AG10803 (cell line): ENCODE data around the gene LRP11.
"Not testable (repeated sequence)": the region's sequence is repeated elsewhere in the genome, so short reads cannot be mapped to it uniquely, and the experiment has no call there.

ENCODE experiments used
- DNase-seq: peaks from one replicate; pipeline ENCODE4 v3.0.0; 2010; ENCODE audit warnings: low read depth
- H3K4me3 ChIP-seq: 2 replicates; pipeline ENCODE4 v1.5.1; 2011; ENCODE audit warnings: mild to moderate bottlenecking, low read length, control low read depth
- CTCF ChIP-seq: conservative IDR thresholded peaks from 2 replicates; pipeline ENCODE4 v1.5.1; 2011; ENCODE audit warnings: mild to moderate bottlenecking, low read length, control low read depth, inconsistent platforms

The LRP11 gene

GRCh38 chr6:149863698-149864577, at the start of gene LRP11:
Gene LRP11 (minus strand): TSS chr6:149864359. CDS start chr6:149864020, 339 bp downstream.
- DNase-seq, result peak; percentile 78
- peak within 1 kb of the TSS; percentile 77 for H3K4me3 ChIP-seq
- no peak for TF ChIP-seq CTCF

- DNase-seq, result no peak
- no peak overlapping the region for H3K4me3 ChIP-seq
These were observed 49.5 kb upstream of the LRP11 start for GRCh38 chr6:149913540-149914240.

GRCh38 chr6:149913085-149913484, 48.9 kb upstream of the LRP11 start:
- H3K4me3 ChIP-seq, result no peak overlapping the region
- no peak for TF ChIP-seq CTCF
- no peak for DNase-seq

More at GRCh38 chr6:149913540-149914240, 49.5 kb upstream of the LRP11 start:
- TF ChIP-seq CTCF, result no peak

- not testable (repeated sequence) for H3K4me3 ChIP-seq, DNase-seq
These were observed 48.5 kb upstream of the LRP11 start for GRCh38 chr6:149912680-149913079.

- H3K4me3 ChIP-seq, result no peak overlapping the region
- DNase-seq, result no peak
- no peak for TF ChIP-seq CTCF
These were observed 46.6 kb upstream of the LRP11 start for GRCh38 chr6:149910721-149911151.

- H3K4me3 ChIP-seq, result no peak overlapping the region
- TF ChIP-seq CTCF, result no peak
- DNase-seq, result no peak
These were observed 45.7 kb upstream of the LRP11 start for GRCh38 chr6:149909701-149910470.

GRCh38 chr6:149908480-149908879, 44.3 kb upstream of the LRP11 start:
- not testable (repeated sequence) for DNase-seq, H3K4me3 ChIP-seq
